DMS79 (cell line): ENCODE data around the gene TEKT1.
"Not testable (repeated sequence)": the region's sequence is repeated elsewhere in the genome, so short reads cannot be mapped to it uniquely, and the experiment has no call there.

ENCODE experiments used
- DNase-seq: peaks from one replicate; lab custom pipeline; 2025; lab: John Stamatoyannopoulos, UW

Gene TEKT1

DNA sequence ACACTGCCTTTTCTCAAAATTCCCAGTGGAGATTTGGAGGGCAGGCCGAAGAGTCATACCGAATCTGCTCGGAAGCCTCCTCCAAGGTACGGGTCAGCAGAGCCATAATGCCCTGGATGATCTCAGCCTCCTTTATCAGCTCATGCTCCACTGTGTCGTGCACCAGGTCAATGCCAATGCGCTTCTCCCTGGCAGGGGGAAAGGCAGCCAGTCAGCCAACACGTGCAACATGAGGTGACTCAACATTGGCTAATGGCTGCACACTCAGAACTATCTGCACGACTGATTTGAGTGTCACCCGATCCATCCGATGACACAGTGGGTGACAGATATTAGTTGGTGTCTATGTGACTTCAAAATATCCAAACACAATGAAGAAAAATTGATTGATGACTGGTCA, 15.8 kb downstream of the TEKT1 start:
- no peak for DNase-seq

DNA sequence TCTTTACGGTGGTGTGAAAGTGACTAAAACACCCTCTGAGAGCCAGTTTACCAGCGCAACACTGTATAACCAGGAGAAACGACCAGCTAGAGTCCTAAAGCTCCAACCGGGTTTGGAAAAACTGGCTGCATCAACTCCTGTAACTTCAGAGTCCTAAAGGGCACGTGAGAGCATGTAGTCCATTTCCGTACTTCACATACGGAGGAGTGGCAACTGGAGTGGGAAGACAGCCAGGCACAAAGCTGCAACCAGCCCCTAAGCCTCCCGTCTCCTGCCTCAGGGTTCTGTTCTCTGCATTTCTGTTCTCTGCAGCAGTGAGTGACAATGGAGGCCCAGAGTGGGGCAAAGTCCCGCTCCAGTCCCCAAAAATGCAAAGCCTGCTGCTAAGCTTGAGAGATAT, 19.2 kb downstream of the TEKT1 start:
- no peak for DNase-seq

DNA sequence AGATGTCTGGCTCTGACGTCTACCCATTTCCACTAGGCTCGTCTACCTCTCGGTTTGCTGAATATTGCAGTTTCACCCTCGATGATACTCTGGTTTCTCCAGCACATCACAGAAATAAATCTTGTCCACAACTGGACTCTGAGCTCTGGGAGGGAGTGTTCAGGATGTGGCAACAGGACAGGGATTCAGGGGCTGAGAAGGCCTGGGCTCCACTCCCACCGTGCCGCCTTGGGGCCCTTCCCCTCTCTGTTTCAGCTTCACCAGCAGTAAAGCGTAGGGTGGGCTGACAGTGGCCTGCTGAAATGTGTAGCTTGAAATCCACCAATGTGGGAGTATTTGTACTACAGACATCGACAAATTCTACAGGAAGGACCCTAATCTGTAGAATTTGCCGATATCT, 20.0 kb downstream of the TEKT1 start:
- no peak for DNase-seq

DNA sequence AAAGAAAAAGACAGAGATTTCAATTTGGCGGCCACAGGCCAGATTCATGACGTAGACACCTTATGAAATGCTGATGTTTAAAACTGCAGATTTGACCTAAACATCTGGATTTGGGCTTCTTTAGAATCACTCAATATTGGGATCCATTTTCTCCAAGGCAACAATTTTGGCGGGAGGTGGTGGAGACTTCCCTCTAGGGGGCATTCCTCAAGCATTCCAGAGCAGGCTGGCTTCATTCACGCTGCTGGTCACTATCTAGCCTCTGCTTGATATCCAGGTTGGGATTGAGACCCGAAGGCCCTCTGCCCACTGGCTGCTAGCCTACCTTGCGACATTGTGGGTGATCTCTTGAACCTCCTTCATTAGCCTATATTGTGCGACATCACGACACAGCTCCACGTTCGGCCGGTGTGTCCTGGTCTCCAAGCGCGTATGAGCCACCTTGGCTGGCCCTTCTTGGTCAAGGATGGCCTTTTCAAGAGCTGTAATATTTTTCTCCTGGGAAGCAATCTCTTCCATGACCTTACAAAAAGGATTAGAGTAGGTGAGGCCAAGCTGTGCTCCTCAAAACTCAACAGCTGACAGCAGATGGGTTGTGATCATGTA, 31.0 kb downstream of the TEKT1 start:
- DNase-seq, result no peak

DNA sequence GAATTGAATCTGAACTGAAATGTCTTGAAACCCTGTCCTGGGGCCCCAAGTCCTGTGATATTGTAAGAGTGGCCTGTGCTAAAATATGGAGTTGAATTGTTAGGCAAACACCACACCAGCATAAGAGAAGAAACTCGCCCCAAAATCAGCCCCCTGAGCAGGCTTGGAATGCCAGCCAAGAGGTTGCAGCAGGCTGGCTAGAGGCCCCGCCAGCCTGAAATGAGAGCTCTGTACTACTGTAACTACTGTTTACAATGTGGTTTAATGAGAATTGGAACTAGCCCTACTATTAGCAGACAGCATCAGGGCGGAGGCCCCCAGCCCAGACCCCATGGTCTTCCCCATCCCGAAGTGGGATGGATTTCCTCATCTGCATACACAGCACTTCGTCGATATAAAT, 31.8 kb downstream of the TEKT1 start:
- no peak for DNase-seq

DNA sequence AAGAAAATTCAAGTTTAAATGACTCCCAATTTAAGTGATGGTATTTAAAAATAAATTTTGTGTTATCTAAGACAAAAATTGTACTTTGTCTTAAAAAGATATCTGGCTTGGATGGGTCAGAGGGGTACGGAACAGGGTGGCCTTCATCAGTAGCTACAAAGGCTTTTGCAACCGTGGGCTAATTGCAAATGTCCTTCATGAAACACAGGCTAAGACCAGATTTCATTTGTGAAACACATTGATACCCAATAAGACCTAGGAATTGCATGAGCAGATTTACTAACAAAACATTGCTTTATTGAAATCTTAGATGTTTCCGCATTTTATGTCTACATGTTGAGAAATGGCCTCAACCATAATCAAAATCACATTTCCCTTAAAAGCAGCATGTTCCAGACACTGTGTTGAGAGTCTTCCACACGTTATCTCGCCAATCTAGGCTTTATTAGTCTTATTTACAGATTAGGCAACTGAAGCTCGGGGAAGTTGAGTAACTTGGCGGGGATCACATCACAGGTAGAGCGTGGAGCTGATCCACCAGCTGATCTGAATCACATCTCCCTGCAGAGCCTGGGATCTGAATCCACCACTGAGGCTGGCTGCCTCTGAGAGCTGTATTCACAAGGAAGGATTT, 33.7 kb downstream of the TEKT1 start:
- no peak for DNase-seq

DNA sequence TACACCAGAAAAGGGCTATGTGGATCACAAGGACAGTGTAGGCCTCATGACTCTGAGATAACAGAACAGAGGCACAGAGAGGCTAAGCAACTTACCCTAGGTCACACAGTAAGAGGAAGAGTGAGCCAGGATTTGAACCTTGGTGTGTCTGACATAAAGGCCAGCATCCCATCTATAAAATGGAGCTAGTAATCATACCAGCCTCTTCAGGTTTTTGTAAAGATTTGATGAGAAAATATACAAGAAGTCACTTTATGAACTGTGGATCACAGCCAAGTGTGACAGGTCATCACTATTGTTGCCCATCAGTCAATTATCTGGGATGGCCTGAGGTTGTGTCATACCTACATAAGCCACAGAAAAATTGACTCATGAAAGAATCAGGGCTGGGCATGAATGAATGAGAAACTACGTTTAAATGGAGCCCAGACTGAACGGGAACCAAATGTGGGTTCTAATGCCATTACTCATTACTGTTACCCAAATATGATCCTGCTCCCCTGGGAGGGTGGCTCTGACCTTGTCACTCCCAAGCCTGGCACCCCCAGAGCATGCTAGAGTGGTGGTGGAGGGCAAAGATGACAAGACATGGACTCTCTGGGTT, 34.5 kb downstream of the TEKT1 start:
- DNase-seq, result no peak

DNA sequence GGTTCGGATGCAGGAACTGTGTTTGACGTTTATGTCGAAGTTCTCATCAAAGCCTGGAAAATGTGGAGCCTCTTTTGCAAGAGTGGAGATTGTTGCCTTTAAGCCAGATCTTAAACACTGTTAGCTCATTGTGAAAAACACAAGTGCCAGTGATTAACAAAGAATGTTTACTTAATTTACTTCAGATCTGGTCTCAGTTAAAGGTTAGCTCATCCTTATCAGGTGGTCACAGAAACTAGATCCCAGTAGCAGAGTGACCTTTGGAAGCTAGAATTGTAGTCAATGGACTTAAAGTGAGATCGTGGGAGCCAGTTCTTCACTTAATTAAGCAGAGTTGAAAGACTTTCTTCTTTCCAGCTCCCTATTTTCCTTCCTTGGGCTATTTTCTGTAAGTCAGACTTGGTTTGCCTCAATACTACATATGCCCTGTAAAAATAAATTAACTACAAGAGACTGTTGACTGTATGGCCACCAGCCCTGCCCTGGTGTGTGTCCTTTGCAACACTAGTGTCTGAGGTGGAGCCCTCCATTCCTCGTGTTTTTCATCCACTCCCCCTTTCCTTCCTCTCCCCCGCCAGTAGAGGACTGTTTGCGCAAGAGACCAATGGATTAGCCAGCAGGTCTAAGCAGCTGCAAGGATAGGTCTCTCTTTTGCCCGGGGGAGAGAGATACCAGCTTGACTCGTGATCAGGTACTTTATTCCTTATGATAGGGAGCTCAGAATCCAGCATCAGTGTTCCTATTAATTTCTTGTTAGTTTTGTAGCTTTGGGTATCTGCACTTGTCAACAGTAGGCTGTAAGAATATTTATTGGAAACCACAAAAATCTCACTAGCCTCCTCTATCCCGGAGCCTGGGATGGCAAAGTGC, 35.3 kb downstream of the TEKT1 start:
- no peak for DNase-seq

DNA sequence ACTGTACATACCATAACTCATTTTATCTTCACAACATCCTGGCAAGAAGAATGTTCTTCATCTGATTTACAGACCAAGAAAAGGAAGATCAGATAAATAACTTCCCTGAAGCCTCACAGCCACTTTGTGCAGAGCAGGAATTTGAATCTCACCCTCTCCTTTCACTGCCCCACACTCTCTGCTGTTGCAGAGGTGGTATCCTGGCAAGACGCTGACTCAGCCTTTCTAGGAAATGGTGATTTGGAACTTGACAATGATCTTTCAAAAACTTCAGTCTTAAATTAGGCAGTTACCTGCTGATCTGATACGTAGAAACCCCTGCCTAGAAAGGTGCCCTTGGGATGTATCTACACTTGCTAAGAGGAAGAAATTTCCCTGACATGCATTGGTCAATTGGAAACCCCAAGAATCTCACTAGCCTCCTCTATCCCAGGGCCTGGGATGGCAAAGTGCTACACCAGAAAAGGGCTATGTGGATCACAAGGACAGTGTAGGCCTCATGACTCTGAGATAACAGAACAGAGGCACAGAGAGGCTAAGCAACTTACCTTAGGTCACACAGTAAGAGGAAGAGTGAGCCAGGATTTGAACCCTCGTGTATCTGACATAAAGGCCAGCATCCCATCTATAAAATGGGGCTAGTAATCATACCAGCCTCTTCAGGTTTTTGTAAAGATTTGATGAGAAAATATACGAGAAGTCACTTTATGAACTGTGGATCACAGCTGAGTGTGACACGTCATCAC, 37.6 kb downstream of the TEKT1 start:
- DNase-seq, result no peak

DNA sequence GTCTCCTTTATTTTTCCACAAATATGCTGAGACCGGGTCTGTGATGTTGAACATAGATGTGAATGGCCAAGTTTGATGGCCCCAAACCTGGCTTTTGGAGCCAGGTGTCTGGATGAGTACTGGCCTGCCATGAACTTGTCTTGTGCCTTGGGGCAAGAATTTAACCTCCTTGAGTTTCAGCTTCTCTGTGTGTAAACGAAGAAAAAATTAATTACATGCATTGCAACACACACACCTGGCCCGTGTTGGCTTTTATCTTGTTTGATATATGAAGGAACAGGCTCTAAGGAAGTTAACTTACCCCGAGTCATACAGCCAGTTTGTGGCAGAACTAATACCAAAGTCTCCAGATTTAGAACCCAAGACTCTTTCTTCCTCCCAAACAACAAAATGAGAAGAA, 42.4 kb downstream of the TEKT1 start:
- no peak for DNase-seq

DNA sequence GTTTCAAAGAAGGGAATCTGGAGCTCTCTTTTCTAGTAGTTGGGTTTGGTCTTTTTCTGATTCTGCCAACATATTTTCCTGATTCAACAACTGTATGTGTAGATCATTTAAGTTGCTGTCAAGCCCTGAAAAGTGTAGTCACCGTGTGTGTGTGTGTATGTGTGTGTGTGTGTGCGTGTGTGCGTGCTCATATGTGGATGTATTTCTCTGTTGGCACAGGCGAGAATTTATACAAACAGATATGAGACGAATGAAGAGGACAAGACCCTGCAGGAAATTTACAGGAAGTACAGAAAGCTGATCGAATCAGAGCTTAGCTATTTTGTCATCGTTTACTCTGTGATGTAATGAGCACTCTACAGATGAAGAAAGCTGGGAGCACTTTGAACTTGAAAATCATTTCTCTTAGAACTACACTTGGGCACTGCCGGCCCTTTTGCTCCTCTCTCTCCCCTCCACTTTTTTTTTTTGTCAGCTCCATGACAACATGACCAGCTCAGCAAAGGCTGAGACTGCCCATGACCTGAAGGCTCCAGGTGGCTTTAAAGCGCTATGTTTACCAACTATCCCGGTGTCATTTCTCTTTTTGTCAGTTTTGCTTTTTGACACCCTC, 44.3 kb downstream of the TEKT1 start:
- DNase-seq, result no peak

DNA sequence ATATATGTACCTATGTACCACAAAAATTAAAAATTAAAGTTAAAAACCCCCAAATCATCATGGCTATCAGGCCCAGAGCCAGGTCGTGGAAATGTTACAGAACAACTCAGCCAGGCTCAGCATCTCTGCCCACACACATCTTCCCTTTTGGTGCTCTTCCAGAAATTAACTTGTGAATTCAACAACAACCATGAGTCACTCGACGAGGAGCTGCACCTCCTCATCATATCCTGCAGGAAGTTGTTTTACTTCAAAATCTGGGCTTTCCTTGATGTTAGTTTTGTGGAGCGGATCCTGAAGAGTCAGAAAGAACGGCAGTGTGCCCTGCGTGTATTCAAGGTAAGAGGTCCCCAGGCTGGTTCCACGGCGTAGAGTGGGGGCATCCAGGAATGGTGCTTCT, 44.9 kb downstream of the TEKT1 start:
- DNase-seq, result no peak

DNA sequence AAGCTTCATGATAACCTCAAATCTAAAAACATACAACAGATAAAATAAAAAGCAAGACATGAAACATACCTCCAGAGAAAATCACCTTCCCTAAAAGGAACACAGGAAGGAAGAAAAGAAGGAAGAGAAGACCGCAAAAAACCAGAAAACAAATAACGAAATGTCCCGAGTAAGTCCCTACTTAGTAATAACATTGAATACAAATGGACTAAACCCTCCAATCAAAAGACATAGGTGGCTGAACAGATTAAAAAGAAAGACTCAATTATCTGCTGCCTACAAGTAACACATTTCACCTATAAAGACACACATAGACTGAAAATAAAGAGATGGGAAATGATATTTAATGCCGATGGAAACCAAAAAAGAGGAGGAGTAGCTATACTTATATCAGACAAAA, 49.3 kb downstream of the TEKT1 start:
- no peak for DNase-seq

DNA sequence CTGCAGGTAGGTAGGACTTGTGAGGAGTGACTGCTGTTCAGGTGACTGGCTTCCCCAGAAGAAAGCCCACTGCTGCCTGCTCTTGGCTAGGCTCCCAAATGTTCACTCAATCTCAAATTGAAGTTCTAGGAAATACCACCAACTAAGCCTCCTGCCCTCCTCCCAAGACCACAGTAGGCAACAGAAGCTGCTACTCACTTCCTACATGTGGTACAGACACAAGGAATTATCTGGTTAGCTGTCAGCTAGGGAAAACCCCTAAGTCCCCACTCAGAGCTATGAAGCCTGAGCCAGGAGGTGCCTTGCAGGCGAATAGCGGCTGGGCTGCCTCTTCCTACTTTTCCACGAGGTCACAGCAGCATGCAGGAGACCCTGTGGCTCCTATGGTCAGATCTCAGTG, 50.6 kb downstream of the TEKT1 start:
- no peak for DNase-seq

DNA sequence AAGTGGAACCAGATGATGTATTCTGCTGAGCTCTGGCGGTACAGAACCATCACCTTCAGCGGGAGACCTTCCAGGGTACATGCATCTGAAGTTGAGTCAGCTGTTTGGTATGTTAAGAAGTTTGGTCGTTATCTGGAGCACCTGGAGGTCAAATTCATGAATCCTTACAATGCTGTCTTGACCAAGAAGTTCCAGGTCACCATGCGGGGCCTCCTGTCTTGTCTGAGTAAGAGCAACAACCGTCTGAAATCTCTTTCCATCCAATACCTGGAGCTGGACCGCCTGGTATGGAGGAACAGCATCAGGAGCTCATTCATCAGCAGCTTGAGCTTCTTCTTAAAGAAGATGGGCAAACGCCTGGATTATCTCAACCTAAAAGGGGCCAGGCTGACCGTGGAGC, 51.5 kb downstream of the TEKT1 start:
- DNase-seq, result no peak

DNA sequence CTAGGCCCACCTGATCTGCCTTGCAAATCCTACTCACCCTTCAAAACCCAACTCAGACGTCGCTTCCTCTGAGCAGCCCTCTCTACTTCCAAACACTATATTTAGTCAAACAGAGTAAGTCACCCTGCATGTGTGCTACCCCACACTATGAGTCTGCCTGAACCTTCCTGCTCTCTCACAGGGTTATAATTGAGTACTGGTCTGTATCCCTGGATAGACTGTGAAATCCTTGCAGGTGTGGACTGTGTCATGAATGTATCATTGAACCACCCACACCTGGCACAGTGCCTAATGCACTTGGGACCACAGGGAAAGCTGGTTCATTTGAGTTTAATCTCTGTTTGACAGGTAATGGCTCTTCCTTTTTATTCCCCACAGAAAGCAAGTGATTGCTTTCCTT, 52.1 kb downstream of the TEKT1 start:
- no peak for DNase-seq

DNA sequence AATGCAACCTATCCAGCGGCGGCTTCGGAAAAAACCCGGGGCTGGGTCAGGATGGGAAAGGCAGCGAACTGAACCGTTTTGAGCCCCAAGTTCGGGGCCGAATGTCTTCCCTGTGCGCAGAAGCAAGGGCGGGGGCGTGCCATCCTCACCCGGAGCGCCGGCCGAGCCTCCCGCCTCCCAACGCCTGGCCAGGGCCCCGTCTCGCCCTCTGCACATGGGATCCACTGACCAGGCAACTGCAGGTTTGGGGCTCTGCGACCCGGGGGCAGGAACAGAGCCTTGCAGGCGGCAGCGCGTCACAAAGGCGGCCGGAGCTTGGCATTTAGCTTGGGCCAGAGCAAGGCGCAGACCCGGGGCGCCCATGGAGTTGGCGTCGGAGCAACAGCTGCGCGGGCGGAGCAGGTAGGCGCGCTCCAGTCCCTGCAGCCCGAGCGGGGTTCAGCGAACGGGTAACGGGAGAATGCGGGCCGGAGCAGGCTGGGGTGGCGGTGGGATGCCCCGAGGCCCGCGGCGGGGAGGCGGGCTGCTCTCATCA, 55.6 kb downstream of the TEKT1 start, which contains the start of gene FBXO39:
FBXO39 (plus strand) TSS at position 345 of the 535 bp plus-strand sequence. CDS start 3,654 bp downstream, outside the sequence.
- no peak for DNase-seq

DNA sequence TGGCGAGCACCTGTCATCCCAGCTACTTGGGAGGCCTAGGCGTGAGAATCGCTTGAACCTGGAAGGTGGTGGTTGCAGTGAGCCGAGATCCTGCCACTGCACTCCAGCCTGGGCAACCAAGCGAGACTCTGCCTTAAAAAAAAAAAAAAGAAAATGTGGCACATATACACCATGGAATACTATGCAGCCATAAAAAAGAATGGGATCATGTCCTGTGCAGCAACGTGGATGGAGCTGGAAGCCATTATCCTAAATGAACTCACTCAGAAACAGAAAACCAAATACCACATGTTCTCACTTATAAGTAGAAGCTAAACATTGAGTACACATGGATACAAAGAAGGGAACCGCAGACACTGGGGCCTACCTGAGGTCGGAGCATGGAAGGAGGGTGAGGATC, 56.6 kb downstream of the TEKT1 start:
- DNase-seq, result not testable (repeated sequence)

DNA sequence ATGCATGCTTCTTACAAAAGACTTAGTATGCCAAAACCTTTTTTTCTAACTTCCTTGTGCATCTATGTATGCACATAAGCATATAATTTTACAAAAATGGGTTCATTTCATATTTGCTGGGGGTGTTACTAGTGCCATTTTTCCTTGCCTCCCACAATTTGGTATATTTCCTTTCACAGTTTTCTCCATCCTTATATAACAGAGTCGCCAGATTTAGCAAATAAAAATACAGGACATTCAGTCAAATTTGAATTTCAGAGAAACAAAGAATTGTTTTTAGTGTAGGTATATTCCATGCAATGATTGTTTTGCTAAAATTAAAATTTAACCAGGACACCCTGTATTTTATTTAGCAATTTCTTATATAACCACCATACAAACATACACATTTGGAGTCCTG, 59.5 kb downstream of the TEKT1 start:
- no peak for DNase-seq

DNA sequence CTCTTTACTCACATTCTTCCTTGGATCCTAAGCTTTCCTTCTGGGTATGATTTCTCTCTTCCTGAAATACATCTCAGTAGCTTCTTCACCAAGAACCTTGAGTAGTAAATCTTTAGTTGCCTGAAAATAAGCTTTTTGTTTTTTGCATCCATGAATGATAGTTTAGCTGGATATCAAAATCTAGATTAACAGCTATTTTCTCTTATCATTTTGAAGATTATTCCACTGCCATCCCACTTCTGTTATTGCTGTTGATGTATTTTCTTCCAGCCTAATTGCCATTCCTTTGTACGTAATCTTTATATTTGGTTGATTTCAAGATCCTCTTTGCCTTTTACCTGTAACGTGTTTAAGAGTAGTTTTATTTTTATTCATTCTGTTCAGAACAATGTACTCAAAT, 63.1 kb downstream of the TEKT1 start:
- no peak for DNase-seq

DNA sequence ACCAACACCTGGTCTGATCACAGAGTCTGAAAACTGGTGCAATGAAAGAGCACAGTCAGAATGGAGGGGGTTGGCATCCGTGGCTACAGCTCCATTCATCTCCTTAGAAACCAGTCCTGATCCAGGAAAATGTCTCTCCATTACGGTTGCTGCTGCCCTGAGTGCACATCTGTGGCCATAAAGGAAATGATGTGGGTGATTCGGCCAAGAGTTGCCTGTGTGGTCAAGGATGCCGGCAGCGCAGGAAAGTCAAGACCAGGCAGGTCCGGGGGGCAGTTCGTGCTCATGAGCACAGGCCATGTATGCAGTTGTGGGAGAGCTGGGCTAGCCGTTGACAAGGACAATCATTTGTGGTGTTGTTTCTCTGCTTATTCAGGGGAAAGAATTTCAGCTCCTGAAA, 69.8 kb downstream of the TEKT1 start:
- no peak for DNase-seq
